ENCODE data around the gene PLPP3.
"Not testable (repeated sequence)": the region's sequence is repeated elsewhere in the genome, so short reads cannot be mapped to it uniquely, and the experiment has no call there.

Gene PLPP3

DNA sequence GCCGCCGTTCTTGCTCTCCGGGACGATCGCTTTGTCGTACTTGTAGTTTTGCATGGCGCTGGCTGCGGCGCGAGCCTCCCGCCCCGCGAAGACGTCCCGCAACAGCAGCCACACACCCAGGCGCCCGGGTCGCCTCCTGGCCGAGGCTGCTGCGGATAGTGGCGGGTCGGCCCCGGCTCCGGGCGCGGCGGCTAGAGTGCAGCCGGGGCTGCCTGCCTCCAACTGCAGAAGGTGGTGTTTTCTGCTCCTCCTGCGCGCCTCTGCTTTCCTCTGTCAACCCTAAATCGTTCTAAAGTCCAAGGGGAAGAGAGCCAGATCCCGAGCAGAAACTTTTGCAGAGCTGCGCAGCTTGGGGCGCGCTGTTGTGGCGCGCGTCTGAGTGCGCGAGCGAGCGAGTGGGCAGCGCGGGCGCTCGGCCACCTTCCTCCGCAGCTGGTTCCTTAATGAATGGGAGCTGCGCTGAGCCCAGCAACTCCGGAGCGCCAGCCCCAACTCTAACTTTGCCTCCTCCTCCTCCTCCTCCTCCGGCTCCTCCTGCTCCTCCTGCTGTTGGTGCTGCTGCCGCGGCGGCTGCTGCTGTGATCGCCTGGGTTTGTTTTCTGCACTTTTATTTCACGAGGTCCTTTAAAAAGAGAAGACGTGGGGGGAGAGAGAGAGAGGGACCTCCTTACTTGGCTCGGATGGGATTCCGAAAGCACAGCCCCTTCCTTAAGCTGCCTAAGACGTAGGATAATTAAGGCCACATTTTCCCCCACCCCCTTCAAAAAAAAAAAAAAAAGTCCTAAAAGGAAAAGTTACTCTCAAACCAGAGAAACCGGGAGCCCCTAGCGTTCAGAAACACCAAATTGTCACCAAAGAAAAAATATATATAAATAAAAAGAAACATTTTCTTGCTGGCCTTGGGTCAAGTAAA, at the start of gene PLPP3:
Gene PLPP3, minus strand, starts transcription at position 601 of the 913 bp plus-strand sequence. Its CDS starts 547 bp downstream, at position 54.
- no peak for DNase-seq (ENCODE audit: low read depth in 1 of 2, low spot score in 1 of 2)

DNA sequence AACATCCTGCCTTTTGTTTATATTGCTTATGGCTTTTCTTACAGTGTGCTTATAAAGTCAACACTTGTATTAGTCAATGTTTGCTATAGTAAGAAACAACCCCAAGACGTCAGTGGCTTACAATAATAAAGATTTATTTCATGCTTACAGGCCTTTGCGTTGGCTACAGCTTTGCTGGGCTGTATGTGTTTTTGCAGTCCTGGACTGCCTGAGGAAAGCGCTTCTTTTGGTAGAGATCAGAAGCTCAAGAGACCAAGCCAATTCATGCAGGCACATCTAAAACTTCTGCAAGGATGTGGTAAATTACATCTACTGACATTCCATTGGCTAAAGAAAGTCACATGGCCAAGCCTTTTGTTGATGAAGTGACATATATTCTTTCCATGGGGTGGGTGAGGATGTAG, 48.3 kb upstream of the PLPP3 start:
- DNase-seq (ENCODE audit: low read depth in 1 of 2, low spot score in 1 of 2) = no peak

DNA sequence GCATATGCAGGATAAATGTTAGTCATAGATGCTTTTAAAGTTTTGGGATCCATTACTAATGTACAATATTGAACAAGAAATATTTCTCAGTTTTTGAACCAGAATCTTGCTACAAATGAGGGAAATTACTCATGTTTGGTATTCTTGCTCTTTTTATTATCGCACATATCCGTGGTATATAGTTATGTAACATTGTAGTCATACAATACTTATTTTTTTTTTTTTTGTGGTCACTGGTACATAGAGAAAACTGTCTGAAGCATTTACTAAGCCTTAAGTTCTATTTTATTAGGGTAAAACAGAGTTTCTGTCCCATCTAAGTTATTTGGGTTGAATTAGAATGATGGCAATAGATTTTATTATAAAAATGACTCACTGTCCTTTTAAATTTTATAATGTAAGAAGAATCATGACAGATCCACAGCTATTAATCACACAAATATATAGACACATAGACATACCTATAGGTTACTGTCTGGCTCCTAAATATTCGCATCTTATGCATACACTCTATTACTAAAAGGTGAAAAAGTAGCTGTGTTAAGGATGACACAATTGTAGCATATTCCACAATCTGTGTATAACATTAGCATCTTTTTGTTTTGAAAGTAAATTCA, 47.8 kb upstream of the PLPP3 start:
- no peak for DNase-seq (ENCODE audit: low read depth in 1 of 2, low spot score in 1 of 2)

DNA sequence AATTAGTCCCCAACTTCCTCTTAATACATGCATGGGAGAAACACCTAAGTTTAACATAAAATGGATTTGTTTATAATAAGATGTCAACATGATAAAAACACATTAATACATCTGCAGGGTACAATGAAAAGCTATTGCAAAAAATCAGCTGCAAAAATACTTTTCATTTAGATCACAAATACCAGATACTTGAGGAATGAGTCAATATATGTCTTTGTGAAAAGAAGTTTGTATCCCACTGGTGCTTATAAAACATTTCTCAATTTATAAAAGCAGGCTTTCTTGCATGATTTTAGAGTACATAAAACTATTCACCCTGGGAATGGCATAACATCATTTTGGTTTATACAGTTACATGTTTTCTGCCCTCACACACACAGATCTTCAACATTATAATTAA, 47.2 kb upstream of the PLPP3 start:
- no peak for DNase-seq (ENCODE audit: low read depth in 1 of 2, low spot score in 1 of 2)

DNA sequence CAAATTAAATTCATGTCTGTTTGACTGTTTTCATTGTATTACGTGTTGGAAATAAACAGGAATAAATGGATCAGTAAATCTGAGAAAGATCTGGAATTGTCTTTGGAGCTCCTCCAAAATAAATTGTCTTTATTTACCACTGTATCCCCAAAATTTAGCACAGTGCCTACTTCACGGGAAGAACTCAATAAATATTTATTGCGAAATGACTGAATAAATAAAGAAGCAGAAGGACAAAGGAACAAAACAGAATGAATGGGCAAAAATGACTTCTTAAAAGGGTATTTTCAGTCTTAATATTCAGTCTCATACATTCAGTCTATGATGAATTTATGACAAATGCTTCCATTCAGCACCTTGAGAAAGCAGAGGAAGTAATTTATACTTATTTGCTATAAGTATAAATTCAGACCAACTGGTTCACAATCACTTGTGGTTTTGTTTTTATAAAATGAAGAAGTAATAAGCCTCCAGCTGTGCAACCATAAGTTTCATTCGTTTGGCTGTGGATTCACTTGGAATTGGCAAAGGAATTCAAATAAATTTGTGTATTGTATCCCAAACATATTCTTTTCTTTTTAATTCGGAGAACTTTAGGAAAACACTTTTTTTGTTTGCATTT, 46.6 kb upstream of the PLPP3 start:
- no peak for DNase-seq (ENCODE audit: low read depth in 1 of 2, low spot score in 1 of 2)

DNA sequence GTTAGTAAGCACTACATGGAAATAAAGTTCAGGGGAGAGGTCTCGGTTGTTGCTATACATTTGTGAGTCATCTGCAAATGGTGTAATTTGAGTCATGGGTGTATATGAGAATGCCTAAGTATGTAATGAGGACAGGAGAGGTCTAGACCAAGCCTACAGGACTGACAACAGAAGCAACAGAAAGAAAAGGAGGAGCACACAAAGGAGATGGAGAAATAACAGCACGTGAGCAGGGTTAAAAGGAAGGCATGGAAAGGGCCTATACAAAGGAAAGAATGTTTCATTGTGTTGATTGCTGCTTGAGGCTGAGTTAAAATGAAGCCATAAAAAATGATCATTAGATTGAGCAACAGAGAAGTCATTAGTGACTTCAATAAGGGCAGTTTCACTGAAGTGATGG, 37.8 kb upstream of the PLPP3 start:
- DNase-seq (ENCODE audit: low read depth in 1 of 2, low spot score in 1 of 2) = no peak

DNA sequence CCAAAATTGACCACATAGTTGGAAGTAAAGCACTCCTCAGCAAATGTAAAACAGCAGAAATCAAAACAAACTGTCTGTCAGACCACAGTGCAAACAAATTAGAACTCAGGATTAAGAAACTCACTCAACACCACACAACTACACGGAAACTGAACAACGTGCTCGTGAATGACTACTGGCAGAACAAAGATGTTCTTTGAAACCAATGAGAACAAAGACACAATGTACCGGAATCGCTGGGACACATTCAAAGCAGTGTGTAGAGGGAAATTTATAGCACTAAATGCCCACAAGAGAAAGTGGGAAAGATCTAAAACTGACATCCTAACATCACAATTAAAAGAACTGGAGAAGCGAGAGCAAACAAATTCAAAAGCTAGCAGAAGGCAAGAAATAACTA, 31.4 kb upstream of the PLPP3 start:
- not testable (repeated sequence) for DNase-seq (ENCODE audit: low read depth in 1 of 2, low spot score in 1 of 2)

DNA sequence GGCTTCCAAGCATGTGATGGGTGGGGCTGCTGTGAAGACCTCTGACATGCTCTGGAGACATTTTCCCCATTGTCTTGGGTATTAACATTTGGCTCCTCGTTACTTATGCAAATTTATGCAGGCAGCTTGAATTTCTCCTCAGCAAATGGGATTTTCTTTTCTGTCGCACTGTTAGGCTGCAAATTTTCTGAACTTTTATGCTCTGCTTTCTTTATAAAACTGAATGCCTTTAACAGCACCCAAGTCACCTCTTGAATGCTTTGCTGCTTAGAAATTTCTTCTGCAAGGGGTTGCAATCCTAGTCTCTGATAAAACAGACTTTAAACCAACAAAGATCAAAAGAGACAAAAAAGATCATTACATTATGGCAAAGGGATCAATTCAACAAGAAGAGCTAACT, 30.7 kb upstream of the PLPP3 start:
- DNase-seq (ENCODE audit: low read depth in 1 of 2, low spot score in 1 of 2) = not testable (repeated sequence)

DNA sequence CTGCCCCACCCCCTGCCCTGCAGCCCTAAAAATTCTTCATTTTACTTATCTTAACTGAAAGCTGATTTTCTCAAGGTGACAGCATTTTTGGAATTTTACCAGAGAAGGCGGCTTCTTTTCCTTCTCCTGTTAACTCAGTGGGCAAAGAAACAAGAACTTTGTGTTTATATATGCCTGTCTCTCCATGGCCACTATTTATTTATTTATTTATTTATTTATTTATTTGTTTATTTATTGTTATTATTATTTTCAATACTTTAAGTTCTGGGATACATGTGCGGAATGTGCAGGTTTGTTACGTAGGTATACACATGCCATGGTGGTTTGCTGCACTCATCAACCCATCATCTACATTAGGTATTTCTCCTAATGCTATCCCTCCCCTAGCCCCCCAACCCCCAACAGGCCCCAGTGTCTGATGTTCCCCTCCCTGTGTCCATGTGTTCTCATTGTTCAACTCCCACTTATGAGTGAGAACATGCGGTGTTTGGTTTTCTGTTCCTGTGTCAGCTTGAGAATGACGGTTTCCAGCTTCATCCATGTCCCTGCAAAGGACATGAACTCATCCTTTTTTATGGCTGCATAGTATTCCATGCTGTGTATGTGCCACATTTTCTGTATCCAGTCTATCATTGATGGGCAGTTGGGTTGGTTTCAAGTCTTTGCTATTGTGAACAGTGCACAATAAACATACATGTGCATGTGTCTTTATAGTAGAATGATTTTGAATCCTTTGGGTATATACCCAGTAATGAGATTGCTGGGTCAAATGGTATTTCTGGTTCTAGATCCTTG, 16.2 kb upstream of the PLPP3 start:
- DNase-seq (ENCODE audit: low read depth in 1 of 2, low spot score in 1 of 2) = not testable (repeated sequence)

DNA sequence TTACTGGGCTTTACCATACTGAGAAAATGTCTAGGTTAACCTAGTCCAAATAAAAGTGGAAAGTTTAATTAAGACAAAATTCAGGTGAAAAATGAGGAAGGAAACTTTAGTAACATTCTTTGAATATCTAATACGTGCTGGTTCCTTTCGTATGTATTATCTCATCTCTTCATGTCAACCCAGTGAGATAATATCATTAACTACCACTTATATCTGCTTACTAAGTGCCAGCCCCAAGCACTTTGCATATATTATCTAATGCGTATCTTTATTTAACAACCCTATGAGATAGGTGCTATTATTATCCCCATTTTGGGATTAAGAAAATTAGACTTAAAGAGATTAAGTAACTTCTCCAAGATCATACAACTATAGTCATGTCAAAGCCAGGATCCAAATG, 12.5 kb upstream of the PLPP3 start:
- DNase-seq (ENCODE audit: low read depth in 1 of 2, low spot score in 1 of 2) = no peak

DNA sequence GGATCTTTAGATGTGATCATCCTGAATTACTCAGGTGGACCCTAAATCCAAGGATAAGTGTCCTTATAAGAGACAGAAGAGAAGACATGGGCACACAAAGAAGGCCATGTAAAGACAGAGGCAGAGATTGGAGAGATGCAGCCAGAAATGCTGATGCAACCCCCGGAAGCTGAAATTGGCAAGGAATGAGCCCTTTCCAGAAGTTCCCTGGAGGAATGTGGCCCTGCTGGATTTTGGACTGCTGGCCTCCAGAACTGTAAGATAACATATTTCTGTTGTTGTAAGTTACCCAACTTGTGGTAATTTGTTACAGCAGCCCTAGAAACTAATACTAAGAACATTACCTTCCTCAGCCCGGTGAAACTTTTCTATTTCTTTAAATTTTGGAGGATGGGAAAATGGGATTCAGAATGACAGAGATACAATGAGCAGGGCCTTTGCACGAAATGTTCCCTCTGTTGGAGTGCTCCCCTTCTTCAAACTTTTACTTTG, 11.2 kb upstream of the PLPP3 start:
- no peak for DNase-seq (ENCODE audit: low read depth in 1 of 2, low spot score in 1 of 2)

DNA sequence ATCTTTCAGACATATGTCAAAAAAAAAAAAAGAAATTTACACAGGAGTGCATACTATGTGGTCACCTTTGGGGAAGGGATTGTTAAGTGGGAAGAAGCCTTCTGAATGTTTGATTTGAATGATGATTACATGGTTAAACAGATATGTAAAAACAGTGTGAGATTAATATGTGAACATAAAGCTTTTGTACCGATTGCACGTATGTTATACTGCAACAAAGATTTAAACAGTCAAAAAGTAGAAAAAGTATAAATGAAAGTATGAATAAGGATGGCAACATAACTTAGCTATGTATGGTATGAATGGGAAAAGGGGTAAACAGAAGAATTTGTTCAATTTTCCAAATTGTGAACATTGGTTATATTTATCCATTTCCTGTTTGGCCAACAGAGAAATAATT, 10.0 kb upstream of the PLPP3 start:
- no peak for DNase-seq (ENCODE audit: low read depth in 1 of 2, low spot score in 1 of 2)

DNA sequence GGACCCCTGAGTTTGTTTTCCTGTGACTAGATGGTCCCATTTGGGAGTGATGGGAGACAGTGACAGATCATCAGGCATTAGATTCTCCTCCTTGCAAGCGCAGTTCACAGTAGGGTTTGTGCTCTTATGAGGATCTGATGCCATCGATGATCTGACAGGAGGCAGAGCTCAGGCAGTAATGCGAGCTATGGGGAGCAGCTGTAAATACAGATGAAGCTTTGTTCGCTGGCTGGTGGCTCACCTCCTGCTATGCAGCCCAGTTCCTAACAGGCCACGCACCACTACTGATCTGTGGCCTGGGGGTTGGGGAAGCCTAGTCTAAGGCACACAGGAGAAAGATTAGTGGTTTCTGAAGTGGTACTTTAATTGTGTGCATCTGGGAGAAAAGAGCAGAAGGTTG, 7.1 kb upstream of the PLPP3 start:
- no peak for DNase-seq (ENCODE audit: low read depth in 1 of 2, low spot score in 1 of 2)

DNA sequence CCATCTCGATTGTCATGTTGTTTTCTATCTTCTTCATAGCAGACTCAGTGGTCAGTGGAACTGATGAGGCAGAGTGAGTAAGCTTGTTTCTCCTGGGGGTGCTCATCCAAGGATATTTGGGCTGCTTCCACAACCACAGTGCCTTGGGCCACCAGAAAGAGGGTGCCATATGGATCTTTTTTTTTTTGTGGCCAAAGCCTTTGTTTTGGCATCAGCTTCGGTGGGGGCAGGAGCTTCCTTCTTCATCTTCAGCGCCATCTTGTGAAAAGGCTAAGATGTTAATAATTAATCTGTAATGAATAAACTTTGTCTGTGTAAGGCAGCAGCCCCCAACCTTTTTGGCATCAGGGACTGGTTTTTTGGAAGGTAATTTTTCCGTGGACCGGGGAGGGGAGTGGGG, 6.6 kb upstream of the PLPP3 start:
- no peak for DNase-seq (ENCODE audit: low read depth in 1 of 2, low spot score in 1 of 2)

DNA sequence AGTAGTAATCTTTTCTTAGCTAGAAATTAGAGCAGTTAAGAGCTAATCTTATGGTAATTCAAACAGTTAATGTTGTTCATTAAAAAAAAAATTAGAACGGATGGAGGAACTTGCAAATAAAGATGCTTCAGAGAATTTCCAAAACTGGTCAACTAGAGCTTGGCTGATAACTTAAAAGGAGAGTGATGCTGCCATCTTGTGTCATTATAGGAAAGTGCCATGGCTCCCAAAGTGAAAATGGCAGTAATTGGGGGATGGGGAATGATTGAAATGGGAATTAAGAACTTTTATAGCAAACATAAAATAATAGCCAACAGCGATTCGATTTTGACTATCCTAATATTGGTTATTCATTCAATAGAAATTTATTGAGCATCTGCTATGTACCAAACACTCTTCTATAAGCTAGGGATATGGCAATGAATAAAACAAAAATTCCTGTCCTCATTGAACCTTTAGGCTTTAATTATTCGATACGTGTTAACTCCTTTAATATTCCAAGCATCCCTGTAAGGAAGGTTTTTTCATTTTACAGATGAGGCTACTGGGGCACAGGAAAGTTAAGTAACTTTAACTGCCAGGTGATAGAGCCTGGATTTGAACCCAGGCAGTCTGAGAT, 5.7 kb upstream of the PLPP3 start:
- DNase-seq (ENCODE audit: low read depth in 1 of 2, low spot score in 1 of 2) = no peak

DNA sequence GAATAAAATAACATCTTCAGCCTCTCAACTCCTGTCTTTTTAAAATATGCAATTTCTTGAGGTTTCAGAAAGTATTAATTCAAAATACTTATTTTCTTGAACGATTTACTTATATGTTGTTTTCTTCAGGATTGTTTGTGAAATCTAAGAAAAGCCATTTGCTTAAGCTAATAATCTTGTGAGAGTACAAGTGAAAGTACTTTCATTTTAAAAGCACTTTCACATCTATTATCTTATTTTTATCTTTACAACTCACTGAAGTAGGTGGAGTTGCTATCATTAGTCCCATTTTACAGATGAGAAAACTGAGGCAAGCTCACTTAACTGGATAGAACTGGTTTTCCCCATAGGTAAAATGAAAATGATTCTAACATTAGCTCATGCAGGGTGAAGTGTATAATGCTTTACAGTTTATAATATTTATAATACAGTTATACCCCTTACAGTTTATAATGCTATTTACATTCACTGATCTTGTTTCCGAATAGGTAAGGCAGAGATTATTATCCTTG, 4.7 kb upstream of the PLPP3 start:
- no peak for DNase-seq (ENCODE audit: low read depth in 1 of 2, low spot score in 1 of 2)

DNA sequence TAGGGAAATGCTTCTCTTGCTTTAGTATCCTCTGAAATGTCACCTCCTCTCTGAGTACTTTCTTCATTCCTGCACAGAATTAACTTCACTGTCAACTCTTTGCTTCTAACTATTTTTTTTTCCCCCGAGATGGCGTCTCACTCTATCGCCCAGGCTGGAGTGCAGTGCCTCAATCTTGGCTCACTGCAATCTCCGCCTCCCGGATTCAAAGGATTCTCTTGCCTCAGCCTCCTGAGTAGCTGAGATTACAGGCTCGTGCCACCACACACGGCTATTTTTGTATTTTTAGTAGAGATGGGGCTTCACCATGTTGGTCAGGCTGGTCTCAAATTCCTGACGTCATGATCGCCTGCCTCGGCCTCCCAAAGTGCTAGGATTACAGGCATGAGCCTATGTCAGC, 1.4 kb upstream of the PLPP3 start:
- no peak for DNase-seq (ENCODE audit: low read depth in 1 of 2, low spot score in 1 of 2)

DNA sequence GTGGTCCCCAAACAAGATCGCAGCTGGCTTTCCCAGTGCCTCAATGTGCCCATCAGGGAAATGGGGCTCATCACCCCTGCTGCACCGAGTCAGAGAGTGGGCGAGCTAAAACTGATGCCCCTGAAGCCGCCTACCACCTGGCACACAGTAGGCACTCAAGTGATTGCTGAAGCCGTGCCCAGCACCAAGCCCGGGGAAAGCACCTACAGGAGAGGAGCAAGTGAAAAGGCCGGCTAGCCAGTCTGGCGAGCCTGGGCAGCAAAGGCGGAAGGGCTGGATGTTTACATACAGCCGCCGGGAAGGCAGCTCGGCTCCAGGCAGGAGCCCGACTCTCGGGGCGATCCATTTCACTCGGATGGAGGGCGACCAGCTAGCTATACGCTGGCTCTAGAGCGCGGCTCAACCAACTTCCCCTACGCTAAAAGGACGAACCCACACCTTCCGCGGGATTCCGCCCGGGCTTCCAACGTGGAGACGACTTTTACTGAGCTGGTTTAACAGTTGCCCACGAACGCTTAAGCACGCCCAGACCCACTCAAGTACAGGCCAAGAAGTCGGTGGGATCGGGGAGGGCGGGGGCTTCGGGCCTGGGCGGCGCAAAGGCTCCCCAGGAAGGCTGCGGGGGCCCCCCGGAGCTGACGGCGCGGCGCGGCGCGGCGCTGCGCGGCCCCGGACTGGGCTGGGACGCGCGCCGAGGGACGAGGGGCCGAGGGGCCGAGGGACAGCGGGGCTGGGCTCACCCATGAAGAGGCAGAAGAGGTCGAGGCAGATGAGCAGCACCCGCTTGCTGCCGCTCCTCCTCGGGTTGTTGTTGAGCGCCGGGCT, 1.0 kb downstream of the PLPP3 start:
- no peak for DNase-seq (ENCODE audit: low read depth in 1 of 2, low spot score in 1 of 2)

DNA sequence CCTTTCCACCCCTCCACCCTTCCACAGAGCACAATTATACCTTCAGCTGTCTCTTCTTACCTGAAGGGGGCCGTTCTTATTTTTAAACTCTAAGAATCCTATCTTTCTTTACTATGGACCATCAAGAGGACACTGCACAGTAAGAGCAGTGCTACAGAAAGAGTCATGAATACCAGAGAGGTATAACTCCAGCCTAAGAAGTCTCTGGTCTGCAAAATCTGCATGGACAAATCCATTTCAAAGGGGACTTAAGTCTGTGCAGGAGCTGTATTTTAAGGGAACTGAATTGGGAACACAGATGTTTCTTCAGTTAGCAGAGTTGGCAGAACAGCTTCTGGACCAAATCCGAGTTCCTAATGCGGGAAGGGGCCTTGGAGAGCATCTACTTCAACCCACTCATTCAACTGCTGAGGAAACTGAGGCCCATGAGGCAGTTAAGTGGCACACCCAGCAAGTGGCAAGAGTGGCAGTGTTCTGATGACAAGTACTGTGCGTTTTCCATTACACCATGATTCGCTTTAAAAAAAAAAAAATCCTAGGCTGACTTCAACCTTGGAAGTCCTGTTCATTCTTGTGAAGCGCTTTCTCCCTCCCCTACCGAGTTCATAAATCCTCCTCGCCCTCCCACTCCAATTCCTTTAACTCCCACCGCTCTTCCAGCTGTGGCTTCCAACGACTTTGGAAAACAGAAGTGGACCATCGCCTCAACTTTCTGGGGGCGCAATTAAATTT, 1.8 kb downstream of the PLPP3 start:
- DNase-seq (ENCODE audit: low read depth in 1 of 2, low spot score in 1 of 2) = no peak

All from stimulated activated CD4-positive, alpha-beta T cell treated with anti-CD3 and anti-CD28 coated beads, Interleukin-15, amount 100 ng/mL, for 1 hour (primary cell).